OCI-M2 (cell line): ENCODE measurements around the gene IFNA2.
A peak's percentile ranks its signal among the peaks of the same experiment; 100 is the strongest.
"Not testable (repeated sequence)": the region's sequence is repeated elsewhere in the genome, so short reads cannot be mapped to it uniquely, and the experiment has no call there.

Experiments used
- DNase-seq: peaks from one replicate; lab custom pipeline; 2025; ENCODE audit not compliant: unreplicated experiment; lab: John Stamatoyannopoulos, UW

The IFNA2 gene

GRCh38 chr9:21383627-21384026 lies 1.6 kb downstream of the IFNA2 start:
- DNase-seq = no peak

GRCh38 chr9:21381448-21382339 lies 3.5 kb downstream of the IFNA2 start:
- no peak for DNase-seq

GRCh38 chr9:21371467-21371866 lies 13.7 kb downstream of the IFNA2 start:
- not testable (repeated sequence) for DNase-seq

GRCh38 chr9:21367957-21368356 lies 17.2 kb downstream of the IFNA2 start, which contains the start of gene IFNA13:
IFNA13 (minus strand) TSS chr9:21368057; CDS start chr9:21368010, 47 bp downstream.
- DNase-seq = no peak

- DNase-seq = not testable (repeated sequence)
Measured at GRCh38 chr9:21367169-21367568, 18.0 kb downstream of the IFNA2 start.

GRCh38 chr9:21362287-21362686 lies 22.9 kb downstream of the IFNA2 start:
- no peak for DNase-seq

GRCh38 chr9:21357479-21358460 lies 27.4 kb downstream of the IFNA2 start:
- DNase-seq = no peak

- DNase-seq = no peak
Measured at GRCh38 chr9:21350787-21351186, 34.4 kb downstream of the IFNA2 start, which contains the start of gene IFNA6. IFNA6 (minus strand) TSS chr9:21350887; CDS start chr9:21350887, 0 bp downstream.

GRCh38 chr9:21348430-21348970 lies 36.7 kb downstream of the IFNA2 start:
- DNase-seq = no peak

- no peak for DNase-seq
Measured at GRCh38 chr9:21340735-21341134, 44.5 kb downstream of the IFNA2 start.

- DNase-seq = no peak
Measured at GRCh38 chr9:21336457-21336856, 48.7 kb downstream of the IFNA2 start.

- peak; percentile 38 for DNase-seq
Measured at GRCh38 chr9:21334701-21335632, 50.2 kb downstream of the IFNA2 start, which contains the start of gene KLHL9. KLHL9 (minus strand) TSS chr9:21335404; CDS start chr9:21334859, 545 bp downstream.
